ENCODE measurements around the gene KANSL1L. TPM values are rescaled to one million over a fixed set of nuclear protein-coding genes. Genes with fewer than 3 reads are reported as not detected.

KANSL1L gene
- total and polyA plus RNA-seq, 9 of the 15 experiments (the other 6 are each of a cell fraction or from before 2014, with no cell fraction given), result 1.3 to 6.7 (median 2.4) TPM

DNA sequence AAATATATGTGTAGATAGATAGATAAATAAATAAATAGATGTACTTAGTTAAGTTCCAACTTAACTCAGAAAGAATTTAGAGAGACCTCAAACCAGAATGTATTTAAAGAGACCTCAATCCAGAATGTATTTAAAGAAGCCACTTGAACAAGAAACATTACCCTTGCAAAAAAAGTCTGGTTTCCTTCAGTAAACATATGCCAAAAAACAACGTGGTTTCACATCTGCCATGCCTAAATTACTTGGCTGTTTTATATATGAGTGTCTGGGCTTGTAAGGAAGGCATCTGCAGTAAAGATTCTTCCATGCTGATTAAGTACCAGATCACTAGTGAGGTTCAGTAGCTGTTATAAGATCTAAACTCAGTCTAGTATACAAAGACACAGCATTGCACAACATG, 197.9 kb downstream of the KANSL1L start:
- ChIA-PET CTCF (ENCODE audit: low intra/inter-chr PET ratio) (no interaction called here), POLR2A (interaction anchor here (0.9 kb wide), 1 partner anchor 9 kb away, joined by 3 read pairs; no protein-coding TSS in a partner anchor)
- H3K4me1 ChIP-seq (replicated peaks in 1 of 2; ENCODE audit: control insufficient read depth in 2 of 2, insufficient read depth in 2 of 2, low read length in 2 of 2), result no peaks in the 10 kb centered on the region
- in situ Hi-C loops (cut with MboI), result no loop called here
- H3K4me2 ChIP-seq (ENCODE audit: insufficient read depth, low read length), result no peak overlapping the region
- no peaks in the 10 kb centered on the region for H3K9me3 ChIP-seq (replicated peaks; ENCODE audit: control insufficient read depth, insufficient read depth, low read depth, low read length)
- DNase-seq (ENCODE audit: extremely low read depth in 1 of 4, low spot score in 3 of 4) (no peak), FAIRE-seq (no peak), ATAC-seq (no peak)
- no peak overlapping the region for H3K9ac ChIP-seq (ENCODE audit: insufficient read depth in 1 of 2, low read depth in 2 of 2, low read length in 2 of 2)
- H3K27me3 ChIP-seq (ENCODE audit: control insufficient read depth in 2 of 2, insufficient read depth in 2 of 2, low read length in 2 of 2), result peaks cover 0 to 7% of the 10 kb centered on the region in 2 experiments; a peak in 1 of 5 replicates
- no peaks in the 10 kb centered on the region for H4K20me1 ChIP-seq (replicated peaks; ENCODE audit: control insufficient read depth, insufficient read depth, low read length)
- intact Hi-C loops (cut with micrococcal nuclease), result no loop called here
- BruUV-seq (replicated peaks), result no TSS peak
- H3K9me1 ChIP-seq (ENCODE audit: control insufficient read depth, insufficient read depth, low read length), result no peaks in the 10 kb centered on the region
- no peaks in the 10 kb centered on the region for H3K79me2 ChIP-seq (ENCODE audit: control insufficient read depth, insufficient read depth, low read length)
- no peaks in the 10 kb centered on the region for H3K36me3 ChIP-seq (ENCODE audit: control insufficient read depth, insufficient read depth, low read length)
- H2AFZ ChIP-seq (ENCODE audit: low read depth, low read length), result no peak overlapping the region
- H3K27ac ChIP-seq (ENCODE audit: extremely low read depth, low read depth, low read length), result no peak overlapping the region
- WGBS (ENCODE audit: insufficient coverage, low coverage, missing lambda C conversion rate), result 0% methylated on average over 1 of the region's 1 CpG
- no peak overlapping the region for H3K4me3 ChIP-seq
- TF ChIP-seq PCBP2 (IDR thresholded peaks at IDR 0.05; ENCODE audit: low read depth, low read length, poor library complexity, severe bottlenecking) (no peak), ZNF263 (CRISPR knock-in tag; IDR thresholded peaks at IDR 0.05; ENCODE audit: borderline replicate concordance) (no peak), NR3C1 (CRISPR knock-in tag; IDR thresholded peaks at IDR 0.05) (no peak), SIRT6 (IDR thresholded peaks at IDR 0.05; ENCODE audit: low read depth, low read length) (no peak), RBM14 (IDR thresholded peaks at IDR 0.05; ENCODE audit: borderline replicate concordance, insufficient read depth, low read depth, low read length) (no peak), ZNF3 (CRISPR knock-in tag; IDR thresholded peaks at IDR 0.05) (no peak), CBX5 (IDR thresholded peaks at IDR 0.05; ENCODE audit: borderline replicate concordance, low read depth) (no peak), PPARD (CRISPR knock-in tag; IDR thresholded peaks at IDR 0.05) (no peak), PURB (CRISPR knock-in tag; IDR thresholded peaks at IDR 0.05; ENCODE audit: low read depth) (no peak), TAF15 (IDR thresholded peaks at IDR 0.05; ENCODE audit: low read depth, low read length) (no peak), PRPF4 (IDR thresholded peaks at IDR 0.05; ENCODE audit: insufficient read depth, low read depth, low read length, poor library complexity, severe bottlenecking) (no peak), ZNF232 (CRISPR knock-in tag; IDR thresholded peaks at IDR 0.05) (no peak), MTA2 (IDR thresholded peaks at IDR 0.05; ENCODE audit: low read depth) (no peak), ZNF589 (CRISPR knock-in tag; IDR thresholded peaks at IDR 0.05; ENCODE audit: low read depth) (no peak), CC2D1A (IDR thresholded peaks at IDR 0.05) (no peak), NCOA4 (IDR thresholded peaks at IDR 0.05; ENCODE audit: partially characterized antibody) (no peak)
- TF ChIP-seq, protein P1, sequence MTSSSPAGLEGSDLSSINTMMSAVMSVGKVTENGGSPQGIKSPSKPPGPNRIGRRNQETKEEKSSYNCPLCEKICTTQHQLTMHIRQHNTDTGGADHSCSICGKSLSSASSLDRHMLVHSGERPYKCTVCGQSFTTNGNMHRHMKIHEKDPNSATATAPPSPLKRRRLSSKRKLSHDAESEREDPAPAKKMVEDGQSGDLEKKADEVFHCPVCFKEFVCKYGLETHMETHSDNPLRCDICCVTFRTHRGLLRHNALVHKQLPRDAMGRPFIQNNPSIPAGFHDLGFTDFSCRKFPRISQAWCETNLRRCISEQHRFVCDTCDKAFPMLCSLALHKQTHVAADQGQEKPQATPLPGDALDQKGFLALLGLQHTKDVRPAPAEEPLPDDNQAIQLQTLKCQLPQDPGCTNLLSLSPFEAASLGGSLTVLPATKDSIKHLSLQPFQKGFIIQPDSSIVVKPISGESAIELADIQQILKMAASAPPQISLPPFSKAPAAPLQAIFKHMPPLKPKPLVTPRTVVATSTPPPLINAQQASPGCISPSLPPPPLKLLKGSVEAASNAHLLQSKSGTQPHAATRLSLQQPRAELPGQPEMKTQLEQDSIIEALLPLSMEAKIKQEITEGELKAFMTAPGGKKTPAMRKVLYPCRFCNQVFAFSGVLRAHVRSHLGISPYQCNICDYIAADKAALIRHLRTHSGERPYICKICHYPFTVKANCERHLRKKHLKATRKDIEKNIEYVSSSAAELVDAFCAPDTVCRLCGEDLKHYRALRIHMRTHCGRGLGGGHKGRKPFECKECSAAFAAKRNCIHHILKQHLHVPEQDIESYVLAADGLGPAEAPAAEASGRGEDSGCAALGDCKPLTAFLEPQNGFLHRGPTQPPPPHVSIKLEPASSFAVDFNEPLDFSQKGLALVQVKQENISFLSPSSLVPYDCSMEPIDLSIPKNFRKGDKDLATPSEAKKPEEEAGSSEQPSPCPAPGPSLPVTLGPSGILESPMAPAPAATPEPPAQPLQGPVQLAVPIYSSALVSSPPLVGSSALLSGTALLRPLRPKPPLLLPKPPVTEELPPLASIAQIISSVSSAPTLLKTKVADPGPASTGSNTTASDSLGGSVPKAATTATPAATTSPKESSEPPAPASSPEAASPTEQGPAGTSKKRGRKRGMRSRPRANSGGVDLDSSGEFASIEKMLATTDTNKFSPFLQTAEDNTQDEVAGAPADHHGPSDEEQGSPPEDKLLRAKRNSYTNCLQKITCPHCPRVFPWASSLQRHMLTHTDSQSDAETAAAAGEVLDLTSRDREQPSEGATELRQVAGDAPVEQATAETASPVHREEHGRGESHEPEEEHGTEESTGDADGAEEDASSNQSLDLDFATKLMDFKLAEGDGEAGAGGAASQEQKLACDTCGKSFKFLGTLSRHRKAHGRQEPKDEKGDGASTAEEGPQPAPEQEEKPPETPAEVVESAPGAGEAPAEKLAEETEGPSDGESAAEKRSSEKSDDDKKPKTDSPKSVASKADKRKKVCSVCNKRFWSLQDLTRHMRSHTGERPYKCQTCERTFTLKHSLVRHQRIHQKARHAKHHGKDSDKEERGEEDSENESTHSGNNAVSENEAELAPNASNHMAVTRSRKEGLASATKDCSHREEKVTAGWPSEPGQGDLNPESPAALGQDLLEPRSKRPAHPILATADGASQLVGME (CRISPR knock-in tag; IDR thresholded peaks at IDR 0.05), result no peak

All from K562 (cell line).